ENCODE results near the gene TPPP2. TPM values are rescaled to one million over a fixed set of nuclear protein-coding genes. Genes with fewer than 3 reads are reported as not detected.
A peak's percentile ranks its signal among the peaks of the same experiment; 100 is the strongest.
"Not testable (repeated sequence)": the region's sequence is repeated elsewhere in the genome, so short reads cannot be mapped to it uniquely, and the experiment has no call there.

TPPP2 gene
- total RNA-seq: not detected

DNA sequence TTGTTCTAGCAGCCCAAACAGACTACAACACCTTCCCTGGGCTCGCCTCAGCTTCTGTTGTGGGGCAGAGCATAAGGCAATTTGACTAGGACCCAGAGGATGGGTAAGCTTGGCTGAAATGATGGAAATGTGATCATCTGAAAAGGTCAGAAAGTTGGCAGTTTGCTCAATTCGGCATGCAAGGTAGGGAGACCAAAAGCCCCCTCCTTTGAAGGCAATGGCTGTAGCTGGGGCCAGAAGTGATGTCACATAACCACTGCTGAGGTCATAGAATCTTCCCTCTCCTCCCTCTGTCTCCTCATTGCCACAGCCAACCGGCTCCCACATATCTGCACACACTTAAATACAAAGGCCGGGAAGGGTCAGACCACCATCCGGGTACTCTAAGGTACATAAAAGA lies at the start of gene TPPP2:
TPPP2 (plus strand) TSS at position 301 of the 400 bp plus-strand sequence. CDS start 365 bp downstream, outside the sequence.
- ChIA-PET POLR2A (no interaction called here), CTCF (interaction anchor here (3.6 kb wide), 1 partner anchor 15 kb away, joined by 19 read pairs; no protein-coding TSS in a partner anchor)
- H3K9me3 Mint-ChIP-seq: no peaks in the 10 kb centered on the region
- no peak within 1 kb of the TSS for H3K27ac Mint-ChIP-seq
- DNase-seq: no peak
- H3K27me3 Mint-ChIP-seq: peaks cover 10% of the 10 kb centered on the region
- no peaks in the 10 kb centered on the region for H3K36me3 Mint-ChIP-seq (ENCODE audit: low read depth)
- no peaks in the 10 kb centered on the region for H3K4me1 Mint-ChIP-seq
- no peak within 1 kb of the TSS for H3K4me3 Mint-ChIP-seq

DNA sequence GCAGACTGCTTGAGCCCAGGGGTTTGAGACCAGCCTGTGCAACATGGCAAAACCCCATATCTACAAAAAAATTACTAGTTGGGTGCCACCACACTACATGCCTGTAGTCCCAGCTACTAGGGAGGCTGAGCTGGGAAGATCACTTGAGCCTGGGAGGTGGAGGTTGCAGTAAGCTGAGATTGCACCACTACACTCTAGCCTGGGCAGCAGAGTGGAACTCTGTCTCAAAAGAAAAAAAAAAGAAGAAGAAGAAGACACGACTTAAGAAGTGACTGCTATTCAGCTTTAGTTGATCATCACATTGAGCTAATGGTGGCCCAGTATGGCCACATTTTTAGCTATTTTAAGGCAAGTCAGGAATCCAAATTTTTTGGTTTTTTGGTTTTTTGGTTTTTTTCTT lies 49.1 kb upstream of the TPPP2 start:
- POLR2A ChIA-PET: interaction anchor here (0.6 kb wide), 1 partner anchor 266 kb away, joined by 4 read pairs; no protein-coding TSS in a partner anchor
- CTCF ChIA-PET: interaction anchor here (0.9 to 6.1 kb wide), 2 partner anchors 10 to 124 kb away, joined by 3 to 42 read pairs; no protein-coding TSS in a partner anchor
- Mint-ChIP-seq H3K36me3 (ENCODE audit: low read depth) (no peaks in the 10 kb centered on the region), H3K4me3 (no peak overlapping the region), H3K9me3 (no peaks in the 10 kb centered on the region), H3K27me3 (peaks cover 13% of the 10 kb centered on the region), H3K27ac (no peak overlapping the region), H3K4me1 (peaks cover 4% of the 10 kb centered on the region)
- DNase-seq: no peak

DNA sequence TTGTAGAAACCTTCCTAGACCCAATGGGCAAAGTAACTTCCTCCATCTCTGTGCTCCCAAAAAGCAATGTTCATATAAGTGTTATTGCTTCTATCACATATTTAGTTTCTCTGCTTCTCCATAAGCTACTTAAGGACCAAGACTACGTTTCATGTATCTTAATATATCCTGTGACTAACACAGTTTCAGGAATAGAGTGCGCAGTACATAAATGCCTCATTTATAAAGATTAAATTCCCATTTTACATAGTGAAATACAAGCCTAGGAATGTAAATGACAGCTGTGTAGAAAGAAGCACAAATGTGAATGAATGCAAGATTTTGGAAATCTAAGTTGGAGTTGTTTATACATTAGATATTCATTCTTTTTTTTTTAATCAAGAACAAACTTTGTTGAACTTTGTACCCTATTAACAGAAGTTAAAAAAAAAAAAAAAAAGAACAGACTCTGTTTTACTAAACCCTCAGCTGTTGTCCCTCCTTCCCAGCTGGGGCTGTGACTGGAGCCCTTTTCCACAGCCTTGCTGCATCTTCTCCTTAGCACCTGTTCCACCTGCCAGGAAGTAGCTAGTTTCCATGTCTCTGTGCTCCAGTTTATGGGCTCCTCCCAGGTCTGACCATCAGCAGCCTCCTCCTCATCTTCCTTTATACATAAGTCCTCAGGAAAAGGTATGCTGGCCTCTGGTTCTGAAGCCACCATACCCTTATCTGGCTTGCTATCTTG lies 47.2 kb upstream of the TPPP2 start:
- POLR2A ChIA-PET: interaction anchor here (1.0 kb wide), 1 partner anchor 165 kb away, joined by 3 read pairs; no protein-coding TSS in a partner anchor
- peaks cover 13% of the 10 kb centered on the region for H3K27me3 Mint-ChIP-seq
- DNase-seq: no peak

DNA sequence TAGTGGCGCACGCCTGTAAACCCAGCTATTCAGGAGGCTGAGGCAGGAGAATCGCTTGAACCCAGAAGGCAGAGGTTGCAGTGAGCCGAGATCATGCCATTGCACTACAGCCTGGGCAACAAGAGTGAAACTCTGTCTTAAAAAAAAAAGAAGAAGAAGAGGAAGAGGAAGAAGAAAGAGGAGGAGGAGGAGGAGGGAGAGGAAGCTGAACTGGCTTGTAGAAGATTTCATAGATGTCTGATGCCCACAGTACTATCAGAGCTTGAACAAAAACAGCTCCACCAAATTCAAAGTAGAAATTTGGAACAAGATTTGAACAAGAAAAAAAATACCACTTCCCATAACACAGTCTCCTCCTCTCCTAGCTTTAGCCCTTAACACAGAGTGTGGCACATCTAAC lies 44.4 kb upstream of the TPPP2 start:
- H3K36me3 Mint-ChIP-seq (ENCODE audit: low read depth); H3K27ac Mint-ChIP-seq; DNase-seq; H3K27me3 Mint-ChIP-seq; H3K9me3 Mint-ChIP-seq; H3K4me3 Mint-ChIP-seq: not testable (repeated sequence)
- CTCF ChIA-PET: interaction anchor here (1.0 kb wide), 1 partner anchor 14 kb away, joined by 4 read pairs; no protein-coding TSS in a partner anchor
- peaks cover 31% of the 10 kb centered on the region for H3K4me1 Mint-ChIP-seq
- POLR2A ChIA-PET: interaction anchor here (0.6 kb wide), 1 partner anchor 47 kb away, joined by 3 read pairs; no protein-coding TSS in a partner anchor

More for the DNA sequence above, 47.2 kb upstream of the TPPP2 start:
- Mint-ChIP-seq H3K36me3 (ENCODE audit: low read depth) (no peaks in the 10 kb centered on the region), H3K9me3 (no peaks in the 10 kb centered on the region), H3K27ac (no peak overlapping the region), H3K4me3 (no peak overlapping the region), H3K4me1 (peaks cover 9% of the 10 kb centered on the region)
- CTCF ChIA-PET: interaction anchor here (1.0 to 6.1 kb wide), 4 partner anchors 9 to 23 kb away, joined by 3 to 42 read pairs (median 6); no protein-coding TSS in a partner anchor

GRCh38 chr14:20986811-20987210 lies 43.2 kb upstream of the TPPP2 start:
- DNase-seq: no peak
- Mint-ChIP-seq H3K27ac (no peak overlapping the region), H3K27me3 (peaks cover 4% of the 10 kb centered on the region), H3K9me3 (no peaks in the 10 kb centered on the region), H3K4me3 (no peak overlapping the region), H3K4me1 (peaks cover 39% of the 10 kb centered on the region), H3K36me3 (ENCODE audit: low read depth) (peaks cover 11% of the 10 kb centered on the region)
- POLR2A ChIA-PET: no interaction called here
- CTCF ChIA-PET: interaction anchor here (3.4 kb wide), 1 partner anchor 16 kb away, joined by 14 read pairs; no protein-coding TSS in a partner anchor

DNA sequence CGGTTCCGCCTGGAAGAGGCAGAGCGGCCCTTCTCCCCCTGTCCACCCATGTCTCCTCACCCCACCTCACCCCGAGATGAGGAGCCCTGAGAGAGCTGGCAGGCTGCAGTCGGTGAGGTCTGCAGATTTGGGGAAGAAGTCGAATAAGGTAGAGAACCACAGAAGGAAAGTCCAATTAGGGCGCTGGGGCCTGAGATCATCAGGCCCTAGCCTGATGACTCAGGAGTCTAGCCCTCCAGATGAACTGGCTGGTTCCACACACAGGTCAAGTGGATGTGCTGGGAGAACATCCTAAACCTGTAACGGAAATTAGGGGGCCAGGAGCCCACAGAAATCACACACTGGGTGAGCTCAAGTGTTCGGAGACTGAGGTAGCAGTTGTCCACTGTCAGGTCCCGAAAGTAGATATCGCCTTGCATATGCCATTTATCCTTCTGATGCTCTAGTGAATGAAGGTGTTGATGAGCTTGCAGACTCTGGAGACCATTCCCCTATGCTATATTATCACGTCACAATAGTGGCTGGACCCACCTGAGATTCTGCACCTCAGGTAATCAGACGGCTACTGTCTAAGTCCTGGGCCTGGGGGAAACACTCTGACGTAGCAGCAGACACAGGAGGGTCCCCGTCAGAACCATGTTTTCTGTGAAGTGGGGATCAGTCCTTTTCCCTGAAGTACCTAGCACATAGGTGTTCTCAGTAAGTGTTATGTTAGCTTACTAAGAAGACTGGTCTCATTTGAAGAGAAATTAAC lies 41.1 kb upstream of the TPPP2 start:
- Mint-ChIP-seq H3K27ac (peak overlapping the region; percentile 22), H3K9me3 (no peaks in the 10 kb centered on the region), H3K4me1 (peaks cover 49% of the 10 kb centered on the region), H3K36me3 (ENCODE audit: low read depth) (peaks cover 29% of the 10 kb centered on the region), H3K4me3 (peak overlapping the region; percentile 40), H3K27me3 (no peaks in the 10 kb centered on the region)
- DNase-seq: no peak
- ChIA-PET POLR2A (interaction anchor here (0.6 to 1.0 kb wide), 2 partner anchors 14 to 114 kb away, joined by 3 to 4 read pairs; no protein-coding TSS in a partner anchor), CTCF (interaction anchor here (0.6 to 3.4 kb wide), 4 partner anchors 18 to 104 kb away, joined by 3 to 14 read pairs (median 4); no protein-coding TSS in a partner anchor)

GRCh38 chr14:20989471-20989786 lies 40.6 kb upstream of the TPPP2 start:
- POLR2A ChIA-PET: interaction anchor here (0.6 to 1.0 kb wide), 2 partner anchors 14 to 114 kb away, joined by 3 to 4 read pairs; no protein-coding TSS in a partner anchor
- Mint-ChIP-seq H3K4me1 (peaks cover 52% of the 10 kb centered on the region), H3K4me3 (peak overlapping the region; percentile 93), H3K36me3 (ENCODE audit: low read depth) (peaks cover 33% of the 10 kb centered on the region), H3K27me3 (no peaks in the 10 kb centered on the region), H3K27ac (peak overlapping the region; percentile 81), H3K9me3 (no peaks in the 10 kb centered on the region)
- DNase-seq: no peak
- CTCF ChIA-PET: interaction anchor here (0.9 to 3.4 kb wide), 3 partner anchors 18 to 103 kb away, joined by 3 to 14 read pairs (median 3); no protein-coding TSS in a partner anchor

- peak; percentile 90 for DNase-seq
Observed at GRCh38 chr14:20989787-20990600, 40.0 kb upstream of the TPPP2 start, which contains the start of gene METTL17. Gene METTL17 (plus strand): TSS chr14:20989980. CDS start chr14:20990003, 23 bp downstream.

DNA sequence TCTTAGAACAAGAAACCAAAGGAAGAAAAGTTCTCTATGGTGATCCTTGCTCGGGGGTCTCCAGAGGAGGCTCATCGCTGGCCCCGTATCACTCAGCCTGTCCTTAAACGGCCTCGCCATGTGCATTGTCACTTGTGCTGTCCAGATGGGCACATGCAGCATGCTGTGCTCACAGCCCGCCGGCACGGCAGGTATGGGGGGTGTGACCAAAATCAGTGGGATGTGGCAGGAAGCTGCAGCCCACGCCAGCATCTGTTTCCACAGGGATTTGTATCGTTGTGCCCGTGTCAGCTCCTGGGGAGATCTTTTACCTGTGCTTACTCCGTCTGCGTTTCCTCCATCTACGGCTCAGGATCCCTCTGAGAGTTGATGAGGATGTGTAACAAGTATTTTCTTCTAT lies 33.5 kb upstream of the TPPP2 start:
- POLR2A ChIA-PET: interaction anchor here (1.0 kb wide), 1 partner anchor 108 kb away, joined by 3 read pairs; no protein-coding TSS in a partner anchor
- peaks cover 26% of the 10 kb centered on the region for H3K4me1 Mint-ChIP-seq
- H3K4me3 Mint-ChIP-seq: no peak overlapping the region
- H3K36me3 Mint-ChIP-seq (ENCODE audit: low read depth): peaks cover 55% of the 10 kb centered on the region
- H3K9me3 Mint-ChIP-seq: no peaks in the 10 kb centered on the region
- no peak overlapping the region for H3K27ac Mint-ChIP-seq
- CTCF ChIA-PET: interaction anchor here (1.0 to 1.8 kb wide), 3 partner anchors 18 to 108 kb away, joined by 4 to 6 read pairs (median 4); no protein-coding TSS in a partner anchor
- no peaks in the 10 kb centered on the region for H3K27me3 Mint-ChIP-seq
- no peak for DNase-seq

More at GRCh38 chr14:20989787-20990600, 40.0 kb upstream of the TPPP2 start, which contains the start of gene METTL17:
- Mint-ChIP-seq H3K36me3 (ENCODE audit: low read depth) (peaks cover 38% of the 10 kb centered on the region), H3K27ac (peak within 1 kb of the TSS; percentile 81), H3K4me3 (peak within 1 kb of the TSS; percentile 93), H3K27me3 (no peaks in the 10 kb centered on the region), H3K4me1 (peaks cover 57% of the 10 kb centered on the region), H3K9me3 (no peaks in the 10 kb centered on the region)
- ChIA-PET CTCF (interaction anchor here (1.4 to 3.4 kb wide), 3 partner anchors 19 to 103 kb away, joined by 3 to 19 read pairs (median 14); no protein-coding TSS in a partner anchor), POLR2A (interaction anchor here (1.0 kb wide), 1 partner anchor 113 kb away, joined by 4 read pairs; no protein-coding TSS in a partner anchor)

GRCh38 chr14:20997115-20997514 lies 32.9 kb upstream of the TPPP2 start:
- no peak for DNase-seq
- H3K4me1 Mint-ChIP-seq: peaks cover 20% of the 10 kb centered on the region

GRCh38 chr14:20997564-20997963 lies 32.5 kb upstream of the TPPP2 start:
- Mint-ChIP-seq H3K27ac (no peak overlapping the region), H3K27me3 (no peaks in the 10 kb centered on the region), H3K4me3 (no peak overlapping the region), H3K4me1 (peaks cover 18% of the 10 kb centered on the region), H3K9me3 (no peaks in the 10 kb centered on the region), H3K36me3 (ENCODE audit: low read depth) (peaks cover 46% of the 10 kb centered on the region)
- DNase-seq: no peak
- CTCF ChIA-PET: interaction anchor here (0.7 to 2.8 kb wide), 7 partner anchors 14 to 180 kb away, joined by 3 to 18 read pairs (median 4); no protein-coding TSS in a partner anchor
- POLR2A ChIA-PET: interaction anchor here (1.4 kb wide), 1 partner anchor 17 kb away, joined by 4 read pairs; no protein-coding TSS in a partner anchor

More at GRCh38 chr14:20997115-20997514, 32.9 kb upstream of the TPPP2 start:
- H3K27me3 Mint-ChIP-seq: no peaks in the 10 kb centered on the region
- H3K9me3 Mint-ChIP-seq: no peaks in the 10 kb centered on the region
- ChIA-PET CTCF (interaction anchor here (0.7 to 1.8 kb wide), 5 partner anchors 14 to 179 kb away, joined by 3 to 6 read pairs (median 4); no protein-coding TSS in a partner anchor), POLR2A (no interaction called here)
- H3K36me3 Mint-ChIP-seq (ENCODE audit: low read depth): peaks cover 51% of the 10 kb centered on the region
- H3K4me3 Mint-ChIP-seq: no peak overlapping the region
- H3K27ac Mint-ChIP-seq: no peak overlapping the region

All from activated CD4-positive, alpha-beta memory T cell treated with anti-CD3 and anti-CD28 coated beads, Interleukin-2, amount 10 ng/mL, durations not matched to agents 7 days and 5 days (primary cell).